Chondrocyte (in vitro differentiated cells): ENCODE results near the gene LMX1B. TPM values are rescaled to one million over a fixed set of nuclear protein-coding genes. Genes with fewer than 3 reads are reported as not detected.
A peak's percentile ranks its signal among the peaks of the same experiment; 100 is the strongest.

Source experiments
- DNase-seq: peaks from one replicate; pipeline ENCODE4 v3.0.0; 2021; ENCODE audit warnings: mixed read lengths, low spot score
- H3K27ac Mint-ChIP-seq: one replicate; pipeline ENCODE4 v1.8.0; 2021; ENCODE audit warnings: mild to moderate bottlenecking, moderate library complexity, mixed read lengths; ENCODE audit not compliant: unreplicated experiment
- H3K27me3 Mint-ChIP-seq: 2 replicates; pipeline ENCODE4 v1.8.0; 2021; ENCODE audit warnings: low read depth, mixed read lengths
- H3K36me3 Mint-ChIP-seq: 2 replicates; pipeline ENCODE4 v1.8.0; 2021; ENCODE audit warnings: low read depth, mixed read lengths
- H3K4me1 Mint-ChIP-seq: 2 replicates; pipeline ENCODE4 v1.8.0; 2021; ENCODE audit warnings: low read depth, mild to moderate bottlenecking, mixed read lengths
- H3K4me3 Mint-ChIP-seq: one replicate; pipeline ENCODE4 v1.8.0; 2021; ENCODE audit warnings: mild to moderate bottlenecking, moderate library complexity, mixed read lengths; ENCODE audit not compliant: unreplicated experiment
- H3K9me3 Mint-ChIP-seq: 2 replicates; pipeline ENCODE4 v1.8.0; 2021; ENCODE audit warnings: low read depth, mixed read lengths
- CTCF ChIP-seq: fragments of 200-600 bp; sonication (generic); IDR thresholded peaks from 2 replicates; pipeline ENCODE4 v1.5.0; 2021; ENCODE audit warnings: antibody characterized with exemption, mild to moderate bottlenecking, moderate library complexity
- total RNA-seq: library from RNA; stranded (reverse); gene quantifications from 3 replicates; pipeline ENCODE4 v1.2.1, GENCODE V29; 2021

LMX1B gene
- total RNA-seq, 1 donor from 2014 or later, result not detected

DNA sequence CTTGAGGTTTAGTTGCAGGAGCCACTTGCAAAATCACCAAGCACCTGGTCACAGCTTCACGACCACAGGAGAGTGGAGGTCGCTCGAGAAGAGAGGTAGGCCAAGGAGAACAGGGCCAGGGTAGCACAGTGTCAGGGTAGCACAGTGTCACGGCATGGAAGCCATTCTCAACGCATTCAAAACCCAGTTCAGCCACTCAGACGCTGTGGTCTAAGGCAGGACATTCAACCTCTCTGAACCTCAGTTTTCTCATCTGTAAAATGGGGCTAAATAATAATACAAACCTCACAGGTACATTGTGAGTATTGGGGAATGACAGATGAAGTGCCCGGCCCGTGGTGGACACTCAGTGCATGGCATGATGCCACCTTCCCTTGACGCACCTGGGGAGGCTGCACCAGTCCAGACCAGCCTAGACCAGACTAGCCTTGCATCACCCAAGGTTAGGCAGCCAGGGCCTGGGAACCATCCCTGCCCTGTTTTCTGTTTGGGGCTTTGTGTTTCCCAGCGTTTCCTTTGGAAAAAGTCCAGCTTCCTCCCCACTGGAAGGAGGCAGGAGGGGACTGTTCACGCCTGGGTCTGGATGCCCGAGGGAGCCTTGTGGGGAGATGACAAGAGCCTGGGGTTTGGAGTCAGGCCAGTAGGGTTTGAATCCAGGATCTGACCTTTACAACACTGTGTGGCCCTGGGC, 7.8 kb upstream of the LMX1B start:
- H3K4me1 Mint-ChIP-seq, result peaks cover 6% of the 10 kb centered on the region
- H3K27ac Mint-ChIP-seq, result no peak overlapping the region
- peaks cover 2% of the 10 kb centered on the region for H3K36me3 Mint-ChIP-seq
- TF ChIP-seq CTCF, result no peak
- DNase-seq, result peak; percentile 46
- peaks cover 1% of the 10 kb centered on the region for H3K9me3 Mint-ChIP-seq
- H3K4me3 Mint-ChIP-seq, result no peak overlapping the region
- H3K27me3 Mint-ChIP-seq, result peaks cover 35% of the 10 kb centered on the region

- peaks cover under 1% of the 10 kb centered on the region for H3K36me3 Mint-ChIP-seq
- H3K27ac Mint-ChIP-seq, result no peak overlapping the region
- H3K27me3 Mint-ChIP-seq, result peaks cover 35% of the 10 kb centered on the region
- no peak overlapping the region for H3K4me3 Mint-ChIP-seq
- H3K4me1 Mint-ChIP-seq, result peaks cover 9% of the 10 kb centered on the region
- no peaks in the 10 kb centered on the region for H3K9me3 Mint-ChIP-seq
- TF ChIP-seq CTCF, result no peak
- DNase-seq, result peak; percentile 11
Measured at GRCh38 chr9:126606483-126606870, 7.3 kb upstream of the LMX1B start.

DNA sequence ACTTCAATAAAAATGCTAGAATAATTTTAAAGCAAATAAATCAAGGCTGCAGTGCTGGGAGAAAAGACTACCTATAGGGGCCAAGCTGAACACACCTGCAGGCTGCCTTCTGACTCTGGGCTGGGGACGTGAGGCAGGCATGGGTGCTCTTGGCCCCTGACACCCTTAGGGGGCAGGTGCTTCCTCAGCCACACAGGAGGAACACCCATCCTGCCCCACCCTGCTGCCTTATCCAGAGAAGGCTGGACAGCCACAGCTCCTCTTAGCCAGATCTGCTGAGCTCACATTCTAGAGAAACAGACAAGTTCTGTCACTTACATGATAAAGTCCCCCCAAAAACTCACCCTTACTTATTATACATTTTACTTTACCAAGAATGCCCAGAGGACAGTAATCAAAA, 6.6 kb upstream of the LMX1B start:
- no peak for TF ChIP-seq CTCF
- H3K4me1 Mint-ChIP-seq, result peaks cover 13% of the 10 kb centered on the region
- H3K27me3 Mint-ChIP-seq, result peaks cover 38% of the 10 kb centered on the region
- no peaks in the 10 kb centered on the region for H3K36me3 Mint-ChIP-seq
- H3K9me3 Mint-ChIP-seq, result no peaks in the 10 kb centered on the region
- no peak overlapping the region for H3K27ac Mint-ChIP-seq
- peak; percentile 43 for DNase-seq
- H3K4me3 Mint-ChIP-seq, result no peak overlapping the region

- H3K27me3 Mint-ChIP-seq, result peaks cover 40% of the 10 kb centered on the region
- H3K4me1 Mint-ChIP-seq, result peaks cover 14% of the 10 kb centered on the region
- H3K27ac Mint-ChIP-seq, result no peak overlapping the region
- no peaks in the 10 kb centered on the region for H3K9me3 Mint-ChIP-seq
- DNase-seq, result peak; percentile 33
- H3K4me3 Mint-ChIP-seq, result no peak overlapping the region
- TF ChIP-seq CTCF, result no peak
- no peaks in the 10 kb centered on the region for H3K36me3 Mint-ChIP-seq
Measured at GRCh38 chr9:126607731-126608130, 6.0 kb upstream of the LMX1B start.

GRCh38 chr9:126608551-126608950, 5.2 kb upstream of the LMX1B start:
- Mint-ChIP-seq H3K4me1 (peaks cover 18% of the 10 kb centered on the region), H3K9me3 (no peaks in the 10 kb centered on the region), H3K27me3 (peaks cover 44% of the 10 kb centered on the region), H3K27ac (no peak overlapping the region), H3K4me3 (no peak overlapping the region), H3K36me3 (no peaks in the 10 kb centered on the region)
- TF ChIP-seq CTCF, result no peak
- peak; percentile 67 for DNase-seq
